ENCODE measurements around the gene LCOR.

LCOR gene

GRCh38 chr10:96967847-96968246 is 135.7 kb downstream of the LCOR start:
- Mint-ChIP-seq H3K27ac (no peak overlapping the region), H3K27me3 (no peaks in the 10 kb centered on the region), H3K4me3 (no peak overlapping the region), H3K4me1 (no peaks in the 10 kb centered on the region), H3K9me3 (no peaks in the 10 kb centered on the region), H3K36me3 (ENCODE audit: low read depth) (peaks cover 5% of the 10 kb centered on the region)
- ATAC-seq (no peak), DNase-seq (no peak)

GRCh38 chr10:96968682-96969423 is 136.8 kb downstream of the LCOR start:
- DNase-seq (no peak), ATAC-seq (no peak)
- Mint-ChIP-seq H3K9me3 (no peaks in the 10 kb centered on the region), H3K4me1 (peaks cover 3% of the 10 kb centered on the region), H3K4me3 (no peak overlapping the region), H3K27me3 (no peaks in the 10 kb centered on the region), H3K36me3 (ENCODE audit: low read depth) (peaks cover 4% of the 10 kb centered on the region), H3K27ac (no peak overlapping the region)

- H3K27ac Mint-ChIP-seq, result no peak overlapping the region
- ATAC-seq, result no peak
- no peak for DNase-seq
- no peaks in the 10 kb centered on the region for H3K9me3 Mint-ChIP-seq
- H3K4me1 Mint-ChIP-seq, result peaks cover 9% of the 10 kb centered on the region
- no peaks in the 10 kb centered on the region for H3K27me3 Mint-ChIP-seq
- no peak overlapping the region for H3K4me3 Mint-ChIP-seq
- no peaks in the 10 kb centered on the region for H3K36me3 Mint-ChIP-seq (ENCODE audit: low read depth)
Measured at GRCh38 chr10:96971324-96971723, 139.2 kb downstream of the LCOR start.

DNA sequence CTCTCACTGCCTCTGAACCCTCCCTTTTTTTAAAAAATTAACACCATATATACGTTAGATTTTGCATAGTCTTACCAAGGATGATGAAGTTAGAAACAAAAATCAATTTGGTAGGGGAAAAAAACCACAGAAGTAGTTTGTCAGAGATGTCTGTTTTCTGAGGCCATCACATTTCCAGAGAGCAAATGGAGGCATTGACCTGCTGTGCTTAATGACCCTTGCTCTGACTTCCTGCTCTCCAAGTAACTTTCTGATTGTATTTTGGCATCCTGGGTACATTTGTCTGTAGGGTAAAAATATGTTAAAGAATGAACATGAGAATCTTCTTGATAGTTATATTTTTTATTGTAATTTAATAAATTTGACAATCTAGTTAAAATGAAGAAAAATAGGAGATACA is 140.2 kb downstream of the LCOR start:
- H3K9me3 Mint-ChIP-seq, result no peaks in the 10 kb centered on the region
- H3K4me1 Mint-ChIP-seq, result peaks cover 9% of the 10 kb centered on the region
- DNase-seq, result no peak
- no peaks in the 10 kb centered on the region for H3K27me3 Mint-ChIP-seq
- no peak overlapping the region for H3K4me3 Mint-ChIP-seq
- ATAC-seq, result no peak
- H3K27ac Mint-ChIP-seq, result no peak overlapping the region
- H3K36me3 Mint-ChIP-seq (ENCODE audit: low read depth), result no peaks in the 10 kb centered on the region

DNA sequence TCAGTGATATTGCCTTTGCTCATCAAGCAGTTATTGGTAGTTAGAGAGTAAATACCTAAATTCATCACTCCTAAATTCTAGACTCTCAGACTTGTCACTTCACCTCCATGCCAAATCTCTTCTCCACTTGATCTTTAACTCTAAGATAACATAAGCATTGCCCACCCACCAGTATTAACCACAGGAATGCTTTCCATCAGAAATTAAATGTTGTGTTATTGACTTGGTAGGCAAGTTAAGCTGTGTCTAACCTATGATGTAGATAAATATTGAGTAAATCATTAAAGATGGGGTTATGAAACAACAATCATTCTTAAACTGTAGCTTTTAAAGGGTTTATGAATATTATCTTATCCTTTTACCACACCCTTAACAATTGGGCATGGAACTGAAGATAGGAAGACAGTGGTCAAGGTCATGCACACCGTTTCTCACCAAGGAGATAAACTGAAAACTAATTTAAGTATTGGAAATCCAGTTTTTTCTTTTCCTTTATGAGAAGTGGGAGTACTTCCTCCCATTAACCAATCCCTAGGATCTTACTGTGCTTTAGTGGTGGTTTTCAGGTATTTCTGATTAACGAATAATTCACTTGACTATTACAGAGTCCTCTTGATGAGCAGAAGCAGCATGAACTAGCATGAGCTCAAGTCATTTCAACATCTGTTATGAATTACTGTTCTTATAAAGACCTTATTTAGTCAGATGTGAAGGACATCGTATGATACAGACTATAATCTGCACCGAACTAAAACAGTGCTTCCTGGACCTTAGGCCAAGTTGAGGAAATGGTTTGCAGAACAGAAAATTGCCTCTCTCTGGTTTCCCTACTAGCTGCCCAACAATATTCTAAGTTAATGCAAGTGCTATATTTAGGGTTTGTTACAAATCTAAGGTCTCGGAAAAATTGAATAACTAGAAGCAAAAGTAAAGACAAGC is 142.0 kb downstream of the LCOR start:
- Mint-ChIP-seq H3K9me3 (no peaks in the 10 kb centered on the region), H3K27ac (no peak overlapping the region), H3K36me3 (ENCODE audit: low read depth) (no peaks in the 10 kb centered on the region), H3K4me1 (peaks cover 21% of the 10 kb centered on the region), H3K4me3 (no peak overlapping the region), H3K27me3 (no peaks in the 10 kb centered on the region)
- DNase-seq (no peak), ATAC-seq (no peak)

GRCh38 chr10:96975136-96975535 is 143.0 kb downstream of the LCOR start:
- peaks cover 26% of the 10 kb centered on the region for H3K4me1 Mint-ChIP-seq
- H3K36me3 Mint-ChIP-seq (ENCODE audit: low read depth), result no peaks in the 10 kb centered on the region
- H3K4me3 Mint-ChIP-seq, result no peak overlapping the region
- H3K27me3 Mint-ChIP-seq, result no peaks in the 10 kb centered on the region
- ATAC-seq, result no peak
- H3K9me3 Mint-ChIP-seq, result no peaks in the 10 kb centered on the region
- no peak overlapping the region for H3K27ac Mint-ChIP-seq
- no peak for DNase-seq

DNA sequence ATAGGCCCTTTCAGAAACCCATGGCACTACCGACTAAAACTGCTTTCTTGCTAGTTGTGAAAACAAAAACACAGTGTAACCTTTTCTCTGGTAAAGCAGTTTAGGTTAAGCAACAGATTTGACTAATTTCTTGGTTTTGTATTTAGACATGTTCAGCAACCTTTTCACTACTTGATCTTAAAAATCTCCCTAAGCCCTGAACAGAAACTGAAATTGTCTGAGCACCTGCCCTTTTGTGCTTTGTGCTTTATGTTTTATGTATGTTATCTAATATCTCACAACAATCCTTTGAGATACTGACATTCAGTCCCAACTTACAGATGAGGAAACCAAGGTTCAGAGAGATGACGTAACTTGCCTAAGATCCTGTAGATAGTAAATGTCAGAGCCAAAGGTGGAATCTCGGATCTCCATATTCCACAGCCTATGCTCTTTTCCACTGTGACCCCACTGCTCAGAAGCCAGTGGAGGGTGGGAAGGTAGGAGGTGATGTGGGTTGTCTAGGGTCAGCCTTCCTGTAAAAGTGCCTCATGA is 146.6 kb downstream of the LCOR start:
- ATAC-seq (peak; percentile 87), DNase-seq (no peak)
- Mint-ChIP-seq H3K27me3 (no peaks in the 10 kb centered on the region), H3K27ac (peak overlapping the region; percentile 48), H3K9me3 (no peaks in the 10 kb centered on the region), H3K4me1 (peaks cover 25% of the 10 kb centered on the region), H3K4me3 (no peak overlapping the region), H3K36me3 (ENCODE audit: low read depth) (peaks cover 14% of the 10 kb centered on the region)

- no peak overlapping the region for H3K27ac Mint-ChIP-seq
- H3K4me3 Mint-ChIP-seq, result no peak overlapping the region
- no peak for DNase-seq
- no peak for ATAC-seq
- H3K9me3 Mint-ChIP-seq, result no peaks in the 10 kb centered on the region
- no peaks in the 10 kb centered on the region for H3K27me3 Mint-ChIP-seq
- H3K4me1 Mint-ChIP-seq, result peaks cover 31% of the 10 kb centered on the region
- peaks cover 14% of the 10 kb centered on the region for H3K36me3 Mint-ChIP-seq (ENCODE audit: low read depth)
Measured at GRCh38 chr10:96982149-96982930, 150.2 kb downstream of the LCOR start.

GRCh38 chr10:96984541-96985131 is 152.5 kb downstream of the LCOR start:
- Mint-ChIP-seq H3K27me3 (no peaks in the 10 kb centered on the region), H3K4me3 (peak overlapping the region; percentile 51), H3K9me3 (no peaks in the 10 kb centered on the region), H3K36me3 (ENCODE audit: low read depth) (peaks cover 14% of the 10 kb centered on the region), H3K4me1 (peaks cover 13% of the 10 kb centered on the region), H3K27ac (no peak overlapping the region)
- DNase-seq (no peak), ATAC-seq (peak; percentile 66)

GRCh38 chr10:96986200-96986856 is 154.2 kb downstream of the LCOR start:
- ATAC-seq, result no peak
- H3K27me3 Mint-ChIP-seq, result no peaks in the 10 kb centered on the region

DNA sequence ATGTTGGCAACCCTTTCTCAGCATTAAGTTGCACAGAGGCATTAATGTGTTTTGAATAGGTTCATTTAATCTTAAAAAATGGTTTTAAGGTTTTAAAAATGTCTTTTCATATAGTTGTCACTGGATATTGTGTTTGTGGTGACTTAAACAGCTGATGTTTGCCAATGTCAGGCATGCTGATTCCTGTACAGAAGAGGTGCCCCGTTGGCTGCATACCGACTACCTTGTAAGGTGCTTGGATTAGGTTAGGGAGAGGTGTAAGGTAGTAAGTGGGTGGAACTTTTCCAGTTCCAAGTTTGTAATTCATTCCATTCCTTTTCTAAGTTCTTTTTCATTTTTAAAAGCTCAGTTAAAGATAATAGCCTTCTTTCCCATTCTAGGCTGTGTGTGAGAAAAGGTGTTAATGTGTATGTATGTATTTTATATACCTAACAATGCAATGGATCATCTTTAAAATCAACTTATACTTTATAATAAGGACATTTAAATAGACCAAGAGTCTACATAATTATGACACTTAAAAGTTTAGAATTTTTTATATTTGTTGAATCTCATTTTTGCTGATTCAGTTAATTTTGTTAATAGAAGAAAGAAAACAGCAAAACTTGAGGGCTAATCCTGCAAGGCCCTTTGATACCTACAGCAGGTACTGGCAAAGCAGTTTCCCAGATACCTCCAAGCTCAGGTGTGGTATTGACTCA is 155.2 kb downstream of the LCOR start:
- H3K9me3 Mint-ChIP-seq, result no peaks in the 10 kb centered on the region
- no peaks in the 10 kb centered on the region for H3K36me3 Mint-ChIP-seq (ENCODE audit: low read depth)
- no peak overlapping the region for H3K4me3 Mint-ChIP-seq
- peaks cover 15% of the 10 kb centered on the region for H3K4me1 Mint-ChIP-seq
- no peak for DNase-seq
- H3K27me3 Mint-ChIP-seq, result no peaks in the 10 kb centered on the region
- no peak overlapping the region for H3K27ac Mint-ChIP-seq
- ATAC-seq, result no peak

More at GRCh38 chr10:96986200-96986856, 154.2 kb downstream of the LCOR start:
- no peak overlapping the region for H3K4me3 Mint-ChIP-seq
- H3K27ac Mint-ChIP-seq, result no peak overlapping the region
- H3K4me1 Mint-ChIP-seq, result peaks cover 15% of the 10 kb centered on the region
- H3K36me3 Mint-ChIP-seq (ENCODE audit: low read depth), result peaks cover 6% of the 10 kb centered on the region
- H3K9me3 Mint-ChIP-seq, result no peaks in the 10 kb centered on the region
- no peak for DNase-seq

DNA sequence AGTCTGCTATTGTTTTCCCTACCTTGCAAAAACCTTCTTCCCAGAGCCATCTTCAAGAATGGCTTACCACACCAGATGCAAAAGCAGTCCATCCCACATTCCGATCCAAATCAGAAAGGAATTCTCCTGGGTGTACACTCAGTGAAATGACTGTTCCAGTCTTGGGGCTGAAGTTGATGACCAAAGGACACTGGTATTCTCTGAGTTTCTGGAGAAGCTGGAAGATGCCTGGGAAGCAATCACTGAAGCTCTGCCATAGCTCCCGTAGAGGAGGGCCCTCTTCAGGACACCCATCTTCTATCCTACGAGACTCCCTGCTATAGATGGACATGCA is 155.7 kb downstream of the LCOR start:
- ATAC-seq (no peak), DNase-seq (no peak)
- no peak overlapping the region for H3K27ac Mint-ChIP-seq

DNA sequence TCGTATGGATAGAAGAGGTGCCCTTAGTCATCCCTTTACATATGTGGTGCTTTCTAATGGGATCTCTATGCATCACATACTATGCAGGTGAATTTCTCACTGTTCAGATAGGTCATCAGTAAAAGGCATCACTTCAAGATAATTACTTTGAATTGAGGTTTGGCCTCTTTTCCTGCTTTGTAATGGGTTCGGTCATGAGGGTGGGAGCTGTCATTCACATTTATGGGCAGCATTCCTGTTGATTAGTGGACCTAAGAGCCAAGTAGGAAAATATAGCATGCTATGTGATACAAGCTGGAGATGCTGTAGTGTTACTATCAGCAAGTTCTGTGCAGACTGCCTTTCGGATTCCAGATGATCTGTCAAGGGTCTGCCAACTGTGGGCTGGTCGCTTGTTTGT is 156.3 kb downstream of the LCOR start:
- H3K36me3 Mint-ChIP-seq (ENCODE audit: low read depth), result no peaks in the 10 kb centered on the region
- H3K4me1 Mint-ChIP-seq, result peaks cover 15% of the 10 kb centered on the region
- no peak overlapping the region for H3K27ac Mint-ChIP-seq
- H3K4me3 Mint-ChIP-seq, result no peak overlapping the region
- no peak for ATAC-seq
- no peaks in the 10 kb centered on the region for H3K27me3 Mint-ChIP-seq
- DNase-seq, result no peak
- no peaks in the 10 kb centered on the region for H3K9me3 Mint-ChIP-seq

More for the DNA sequence above, 155.7 kb downstream of the LCOR start:
- no peaks in the 10 kb centered on the region for H3K36me3 Mint-ChIP-seq (ENCODE audit: low read depth)
- H3K4me3 Mint-ChIP-seq, result no peak overlapping the region
- H3K4me1 Mint-ChIP-seq, result peaks cover 15% of the 10 kb centered on the region
- no peaks in the 10 kb centered on the region for H3K27me3 Mint-ChIP-seq
- H3K9me3 Mint-ChIP-seq, result no peaks in the 10 kb centered on the region

Data from activated naive CD8-positive, alpha-beta T cell treated with anti-CD3 and anti-CD28 coated beads, Interleukin-2, amount 50 U/mL, for 24 hours (primary cell).